Measurements from ENCODE around the gene WDFY1.

WDFY1 gene

DNA sequence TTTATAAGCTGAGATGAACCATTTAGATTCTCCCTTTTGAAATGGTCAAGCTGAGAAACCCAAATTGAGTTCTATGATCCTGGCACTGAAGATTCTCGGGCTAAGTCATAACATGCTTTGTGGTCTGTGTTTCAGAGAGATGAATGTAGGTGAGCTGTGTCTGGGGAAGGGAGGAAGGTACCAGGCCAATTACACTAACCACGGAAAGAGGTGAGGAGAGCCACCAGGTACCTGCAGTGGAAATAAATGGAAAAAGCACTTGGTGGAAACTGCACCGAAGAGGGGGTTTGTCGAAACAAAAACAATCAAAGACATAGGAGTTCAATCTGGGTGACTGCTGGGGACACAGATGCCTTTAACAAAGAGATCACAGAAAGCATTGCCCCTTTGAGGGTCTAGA, 11.2 kb upstream of the WDFY1 start:
- Histone ChIP-seq H3K9me3 (ENCODE audit: control insufficient read depth, insufficient read depth, low read depth, low read length) (no peaks in the 10 kb centered on the region), H3K27me3 (ENCODE audit: control insufficient read depth, insufficient read depth, low read length) (no peaks in the 10 kb centered on the region), H3K9ac (ENCODE audit: low read length) (no peak overlapping the region), H3K4me1 (ENCODE audit: control insufficient read depth, insufficient read depth, low read length) (peaks cover 33% of the 10 kb centered on the region), H3K27ac (ENCODE audit: low read depth, low read length) (no peak overlapping the region), H3K4me3 (ENCODE audit: low read depth, low read length) (no peak overlapping the region), H3K36me3 (ENCODE audit: control insufficient read depth, insufficient read depth, low read length) (peaks cover 20% of the 10 kb centered on the region)

DNA sequence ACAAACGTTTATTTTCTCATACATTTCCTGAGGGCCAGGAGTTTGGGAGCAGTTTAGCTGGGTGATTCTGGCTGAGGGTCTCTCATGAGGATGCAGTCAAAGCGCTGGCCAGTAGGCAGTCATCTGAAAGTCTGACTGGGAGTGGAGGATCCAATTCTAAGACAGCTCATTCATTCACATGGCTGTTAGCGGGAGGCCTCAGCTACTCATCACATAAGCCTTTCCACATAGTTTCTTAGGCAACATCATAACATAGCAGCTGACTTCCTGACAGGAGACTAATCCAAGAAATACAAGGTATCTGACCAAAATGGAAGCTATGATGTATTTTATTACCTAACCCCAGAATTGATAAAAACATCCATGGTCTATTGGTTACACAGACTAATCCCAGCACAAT, 9.3 kb upstream of the WDFY1 start:
- Histone ChIP-seq H3K27me3 (ENCODE audit: control insufficient read depth, insufficient read depth, low read length) (no peaks in the 10 kb centered on the region), H3K4me1 (ENCODE audit: control insufficient read depth, insufficient read depth, low read length) (peaks cover 27% of the 10 kb centered on the region), H3K36me3 (ENCODE audit: control insufficient read depth, insufficient read depth, low read length) (peaks cover 2% of the 10 kb centered on the region), H3K27ac (ENCODE audit: low read depth, low read length) (no peak overlapping the region), H3K9me3 (ENCODE audit: control insufficient read depth, insufficient read depth, low read depth, low read length) (no peaks in the 10 kb centered on the region), H3K4me3 (ENCODE audit: low read depth, low read length) (no peak overlapping the region), H3K9ac (ENCODE audit: low read length) (no peak overlapping the region)

DNA sequence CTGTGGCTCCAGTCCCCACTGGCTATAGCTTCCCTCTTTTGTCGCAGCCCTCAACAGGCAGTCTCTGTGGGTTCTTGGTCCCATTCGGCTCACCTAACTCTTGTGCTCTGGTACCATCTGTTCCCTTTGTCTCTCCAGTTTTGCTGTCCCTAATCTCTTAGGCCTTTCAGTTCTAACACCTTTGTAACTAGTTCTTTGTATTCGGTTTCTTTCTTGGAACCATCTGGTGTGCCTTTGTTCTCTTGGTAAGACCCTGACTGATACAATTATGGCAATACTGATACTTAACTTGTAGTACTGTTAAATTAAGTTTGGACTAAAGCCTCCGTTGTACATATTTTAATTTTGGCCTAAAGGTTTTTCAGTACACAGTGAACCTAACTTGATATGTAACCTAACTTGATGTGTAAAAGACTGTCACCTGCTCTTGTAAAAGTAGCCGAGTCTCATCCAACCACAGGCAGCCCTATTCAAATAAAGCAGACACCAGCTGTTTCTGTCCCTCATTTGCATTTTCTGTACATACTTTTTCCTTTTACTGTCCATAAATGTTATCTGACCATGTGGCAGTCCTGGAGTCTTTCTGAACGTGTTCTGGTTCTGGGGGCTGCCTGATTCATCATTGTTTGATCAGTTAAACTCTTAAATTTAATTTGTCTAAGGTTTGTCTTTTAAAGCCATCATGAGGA, 7.3 kb upstream of the WDFY1 start:
- H3K36me3 ChIP-seq (ENCODE audit: control insufficient read depth, insufficient read depth, low read length) = no peaks in the 10 kb centered on the region

DNA sequence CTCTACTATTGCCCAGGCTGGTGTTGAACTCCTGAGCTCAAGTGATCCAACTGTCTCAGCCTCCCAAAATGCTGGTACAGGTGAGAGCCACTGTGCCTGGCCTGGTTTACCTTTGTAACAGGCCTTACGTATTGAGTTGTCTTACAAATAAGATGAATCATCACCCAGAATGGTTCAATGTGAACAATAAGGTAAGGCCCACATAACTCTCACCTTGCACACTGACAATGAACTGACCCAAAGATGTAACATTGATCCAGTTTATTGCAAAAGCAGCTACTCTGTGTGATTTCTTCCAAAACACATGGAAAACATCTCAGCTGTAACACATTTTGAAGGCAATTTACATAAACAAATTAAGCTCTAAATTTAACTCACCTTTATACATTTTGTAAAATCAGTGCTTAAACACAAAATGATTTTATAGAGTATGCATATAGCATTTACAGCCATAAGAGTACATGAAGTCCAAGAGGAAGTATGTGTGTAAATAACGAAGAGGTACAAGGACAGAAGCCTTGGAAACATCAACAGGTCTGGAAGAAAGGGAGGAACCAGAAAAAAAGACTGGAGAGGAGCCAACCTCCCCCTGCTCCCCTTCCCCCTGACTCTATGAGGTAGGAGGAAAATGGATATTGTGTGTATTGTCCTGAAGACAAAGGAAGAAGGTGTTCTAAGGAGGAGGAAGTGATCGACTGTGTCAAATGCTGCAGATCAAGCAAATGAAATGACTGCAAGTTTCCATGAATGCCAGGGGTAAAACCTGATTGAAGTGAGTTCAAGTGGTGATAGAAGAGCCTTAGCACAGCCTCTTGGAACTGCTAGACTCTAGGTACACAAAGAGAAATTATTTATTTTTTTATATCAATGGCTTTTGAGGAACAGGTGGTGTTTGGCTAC, 5.6 kb upstream of the WDFY1 start:
- Histone ChIP-seq H3K4me3 (ENCODE audit: low read depth, low read length) (no peak overlapping the region), H3K9ac (ENCODE audit: low read length) (no peak overlapping the region), H3K27me3 (ENCODE audit: control insufficient read depth, insufficient read depth, low read length) (no peaks in the 10 kb centered on the region), H3K9me3 (ENCODE audit: control insufficient read depth, insufficient read depth, low read depth, low read length) (no peaks in the 10 kb centered on the region), H3K36me3 (ENCODE audit: control insufficient read depth, insufficient read depth, low read length) (no peaks in the 10 kb centered on the region), H3K27ac (ENCODE audit: low read depth, low read length) (no peak overlapping the region), H3K4me1 (ENCODE audit: control insufficient read depth, insufficient read depth, low read length) (peaks cover 27% of the 10 kb centered on the region)

More for the DNA sequence above, 7.3 kb upstream of the WDFY1 start:
- Histone ChIP-seq H3K4me1 (ENCODE audit: control insufficient read depth, insufficient read depth, low read length) (peaks cover 32% of the 10 kb centered on the region), H3K27ac (ENCODE audit: low read depth, low read length) (no peak overlapping the region), H3K9ac (ENCODE audit: low read length) (no peak overlapping the region), H3K4me3 (ENCODE audit: low read depth, low read length) (no peak overlapping the region), H3K9me3 (ENCODE audit: control insufficient read depth, insufficient read depth, low read depth, low read length) (no peaks in the 10 kb centered on the region), H3K27me3 (ENCODE audit: control insufficient read depth, insufficient read depth, low read length) (no peaks in the 10 kb centered on the region)

DNA sequence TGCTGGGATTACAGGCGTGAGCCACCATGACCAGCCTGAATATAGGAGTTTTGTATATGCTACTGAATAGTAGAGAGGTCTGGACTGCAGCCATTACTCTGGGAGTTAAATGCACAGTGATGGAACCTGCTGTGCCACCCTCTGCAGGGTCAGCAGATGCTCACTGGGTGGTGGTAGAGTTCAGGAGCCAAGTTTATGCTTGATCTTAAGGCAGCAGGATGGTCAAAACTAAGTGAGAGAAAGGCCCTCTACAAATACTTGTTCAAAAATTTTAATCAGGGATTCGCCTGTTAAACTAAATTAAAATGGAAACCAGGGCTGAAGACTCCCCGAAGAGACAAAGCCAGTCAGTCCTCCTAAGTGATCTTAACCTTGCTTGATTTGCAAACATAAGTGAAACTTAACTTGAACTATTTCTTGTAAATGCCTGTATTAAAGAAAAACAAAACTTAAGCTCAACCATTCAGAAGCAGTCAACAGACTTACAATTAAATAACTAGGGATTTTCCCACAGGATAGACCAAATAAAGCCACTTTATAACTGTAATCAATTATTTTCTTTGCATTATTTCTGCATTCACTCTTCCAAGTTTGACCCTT, 4.2 kb upstream of the WDFY1 start:
- Histone ChIP-seq H3K36me3 (ENCODE audit: control insufficient read depth, insufficient read depth, low read length) (no peaks in the 10 kb centered on the region), H3K9me3 (ENCODE audit: control insufficient read depth, insufficient read depth, low read depth, low read length) (no peaks in the 10 kb centered on the region), H3K9ac (ENCODE audit: low read length) (no peak overlapping the region), H3K27ac (ENCODE audit: low read depth, low read length) (no peak overlapping the region), H3K4me1 (ENCODE audit: control insufficient read depth, insufficient read depth, low read length) (peaks cover 30% of the 10 kb centered on the region), H3K4me3 (ENCODE audit: low read depth, low read length) (no peak overlapping the region), H3K27me3 (ENCODE audit: control insufficient read depth, insufficient read depth, low read length) (no peaks in the 10 kb centered on the region)

DNA sequence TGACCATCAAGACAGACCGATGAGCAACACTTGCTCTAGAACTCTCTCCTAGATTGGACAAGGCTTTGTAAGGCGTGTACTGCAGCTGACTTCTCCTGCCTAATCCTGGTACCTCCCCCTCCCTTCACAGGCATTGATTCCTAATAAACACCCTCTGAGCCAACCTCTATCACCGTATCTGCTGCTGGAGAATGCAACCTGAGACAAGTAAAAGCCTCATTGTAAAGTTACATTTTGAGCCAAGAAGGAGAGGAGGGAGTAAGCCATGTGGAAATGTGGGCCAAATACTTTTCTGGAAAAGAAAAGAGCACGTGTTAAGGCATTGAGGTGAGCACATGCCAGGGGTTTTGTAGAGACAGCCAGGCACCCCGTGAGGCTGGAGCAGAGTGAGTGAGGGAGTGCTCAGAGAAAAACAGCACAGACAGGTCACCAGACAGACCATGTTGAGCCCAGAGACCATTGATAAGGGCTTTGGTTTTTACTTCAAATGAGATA, 2.6 kb upstream of the WDFY1 start:
- Histone ChIP-seq H3K9ac (ENCODE audit: low read length) (no peak overlapping the region), H3K4me1 (ENCODE audit: control insufficient read depth, insufficient read depth, low read length) (peaks cover 40% of the 10 kb centered on the region), H3K4me3 (ENCODE audit: low read depth, low read length) (no peak overlapping the region)

DNA sequence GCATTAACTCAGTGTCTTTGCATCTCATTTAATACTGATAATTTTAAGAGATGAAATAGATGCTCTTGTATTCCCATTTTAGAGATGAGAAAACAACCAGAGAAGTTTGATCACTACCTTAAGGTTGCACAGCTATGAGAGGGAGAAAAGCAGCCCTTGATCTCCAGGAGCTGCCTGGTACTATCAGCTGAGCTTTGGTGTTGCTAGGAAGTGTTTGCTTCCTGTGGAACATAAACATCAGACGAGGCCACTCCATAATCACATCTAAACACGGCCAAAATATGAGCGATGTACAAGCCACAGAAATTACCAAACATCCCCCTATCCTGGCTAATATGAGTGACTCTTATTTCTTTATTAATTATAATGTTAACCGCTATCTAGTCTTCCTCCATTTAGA, 620 bp upstream of the WDFY1 start:
- H3K4me1 ChIP-seq (ENCODE audit: control insufficient read depth, insufficient read depth, low read length) = peaks cover 34% of the 10 kb centered on the region
- no peak overlapping the region for H3K27ac ChIP-seq (ENCODE audit: low read depth, low read length)
- no peak overlapping the region for H3K9ac ChIP-seq (ENCODE audit: low read length)
- H3K36me3 ChIP-seq (ENCODE audit: control insufficient read depth, insufficient read depth, low read length) = no peaks in the 10 kb centered on the region; the same call in 1 of the 2 replicates
- no peaks in the 10 kb centered on the region for H3K9me3 ChIP-seq (ENCODE audit: control insufficient read depth, insufficient read depth, low read depth, low read length)
- H3K27me3 ChIP-seq (ENCODE audit: control insufficient read depth, insufficient read depth, low read length) = no peaks in the 10 kb centered on the region
- peak overlapping the region; percentile 99; the same call in 1 of the 2 replicates for H3K4me3 ChIP-seq (ENCODE audit: low read depth, low read length)

More for the DNA sequence above, 2.6 kb upstream of the WDFY1 start:
- Histone ChIP-seq H3K27me3 (ENCODE audit: control insufficient read depth, insufficient read depth, low read length) (no peaks in the 10 kb centered on the region), H3K36me3 (ENCODE audit: control insufficient read depth, insufficient read depth, low read length) (no peaks in the 10 kb centered on the region), H3K27ac (ENCODE audit: low read depth, low read length) (no peak overlapping the region), H3K9me3 (ENCODE audit: control insufficient read depth, insufficient read depth, low read depth, low read length) (no peaks in the 10 kb centered on the region)

DNA sequence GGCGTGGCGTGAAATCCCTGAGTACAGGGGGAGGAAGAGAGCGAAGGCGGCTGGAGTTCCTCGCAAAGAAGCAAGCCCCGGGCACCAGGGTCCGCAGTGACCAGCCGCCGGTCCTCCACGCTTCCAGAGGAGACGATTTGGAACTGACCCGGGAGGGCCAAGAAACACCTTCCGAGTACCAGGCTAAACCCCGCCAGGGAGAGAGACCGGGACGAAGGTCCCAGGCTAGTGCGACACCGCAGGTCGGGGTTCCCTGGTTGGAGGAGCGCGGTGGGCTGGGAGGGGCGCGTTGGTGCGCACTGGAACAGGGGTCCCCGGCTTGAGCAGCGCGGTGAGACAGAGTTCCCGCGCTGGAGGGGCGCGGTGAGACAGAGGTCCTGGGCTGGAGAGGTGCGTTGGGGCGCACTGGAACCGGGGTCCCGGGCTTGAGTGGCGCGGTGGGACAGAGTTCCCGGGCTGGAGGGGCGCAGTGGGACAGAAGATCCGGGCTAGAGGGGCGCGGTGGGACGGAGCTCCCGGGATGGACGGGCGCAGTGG, 901 bp downstream of the WDFY1 start:
- peaks cover 33% of the 10 kb centered on the region for H3K4me1 ChIP-seq (ENCODE audit: control insufficient read depth, insufficient read depth, low read length)
- H3K9me3 ChIP-seq (ENCODE audit: control insufficient read depth, insufficient read depth, low read depth, low read length) = peaks cover 2% of the 10 kb centered on the region; the same call in 1 of the 2 replicates
- peak overlapping the region; percentile 99 for H3K4me3 ChIP-seq (ENCODE audit: low read depth, low read length)
- no peaks in the 10 kb centered on the region for H3K27me3 ChIP-seq (ENCODE audit: control insufficient read depth, insufficient read depth, low read length)
- peak overlapping the region; percentile 80 for H3K9ac ChIP-seq (ENCODE audit: low read length)
- peak overlapping the region; percentile 74; the same call in 1 of the 2 replicates for H3K27ac ChIP-seq (ENCODE audit: low read depth, low read length)
- no peaks in the 10 kb centered on the region; the same call in 1 of the 2 replicates for H3K36me3 ChIP-seq (ENCODE audit: control insufficient read depth, insufficient read depth, low read length)

DNA sequence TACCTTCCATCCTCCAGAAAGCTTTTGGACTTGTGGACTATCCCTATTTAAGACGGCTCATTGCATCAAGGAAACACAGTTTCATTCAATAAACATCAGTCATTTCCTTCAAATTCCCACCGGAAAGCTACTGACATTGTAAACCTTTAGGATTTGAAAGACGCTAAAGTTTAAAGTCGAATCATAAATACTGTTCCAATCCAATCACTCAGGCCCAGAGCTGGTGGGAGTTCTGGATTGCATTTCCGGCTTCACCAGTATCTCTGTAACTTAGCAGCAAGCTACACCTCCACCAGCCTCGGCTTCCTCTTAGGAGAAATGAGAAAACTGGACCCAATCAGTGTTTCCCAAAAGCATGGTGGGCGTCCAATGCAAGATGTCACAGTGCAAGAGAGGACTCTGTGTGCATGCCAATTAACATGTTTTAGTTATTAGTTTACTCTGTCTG, 1.6 kb downstream of the WDFY1 start:
- Histone ChIP-seq H3K4me3 (ENCODE audit: low read depth, low read length) (peak overlapping the region; percentile 99), H3K36me3 (ENCODE audit: control insufficient read depth, insufficient read depth, low read length) (no peaks in the 10 kb centered on the region; the same call in 1 of the 2 replicates), H3K9me3 (ENCODE audit: control insufficient read depth, insufficient read depth, low read depth, low read length) (peaks cover 2% of the 10 kb centered on the region; the same call in 1 of the 2 replicates), H3K27me3 (ENCODE audit: control insufficient read depth, insufficient read depth, low read length) (no peaks in the 10 kb centered on the region), H3K9ac (ENCODE audit: low read length) (peak overlapping the region; percentile 80), H3K27ac (ENCODE audit: low read depth, low read length) (no peak overlapping the region), H3K4me1 (ENCODE audit: control insufficient read depth, insufficient read depth, low read length) (peaks cover 39% of the 10 kb centered on the region)

DNA sequence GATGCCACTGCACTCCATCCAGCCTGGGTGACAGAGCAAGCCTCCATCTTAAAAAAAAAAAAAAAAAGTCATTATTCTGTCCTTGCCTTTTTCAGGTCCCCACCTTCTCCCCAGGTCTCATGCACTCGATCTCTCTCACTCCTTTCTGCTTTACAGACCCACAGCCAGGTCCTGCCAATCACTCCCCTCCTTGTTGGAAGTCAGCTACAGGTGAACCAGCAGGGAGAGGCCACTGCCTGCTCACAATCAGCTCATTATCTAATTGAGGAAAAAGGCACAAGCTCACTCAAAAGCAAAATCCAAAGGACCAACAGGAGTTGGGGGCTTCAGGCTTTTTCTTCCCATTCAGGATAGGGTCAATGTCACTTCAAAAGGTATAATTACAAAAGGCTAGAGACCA, 2.0 kb downstream of the WDFY1 start:
- Histone ChIP-seq H3K9me3 (ENCODE audit: control insufficient read depth, insufficient read depth, low read depth, low read length) (peaks cover 2% of the 10 kb centered on the region; the same call in 1 of the 2 replicates), H3K27ac (ENCODE audit: low read depth, low read length) (no peak overlapping the region), H3K9ac (ENCODE audit: low read length) (no peak overlapping the region), H3K4me1 (ENCODE audit: control insufficient read depth, insufficient read depth, low read length) (peaks cover 43% of the 10 kb centered on the region), H3K36me3 (ENCODE audit: control insufficient read depth, insufficient read depth, low read length) (no peaks in the 10 kb centered on the region; the same call in 1 of the 2 replicates), H3K4me3 (ENCODE audit: low read depth, low read length) (peak overlapping the region; percentile 99), H3K27me3 (ENCODE audit: control insufficient read depth, insufficient read depth, low read length) (no peaks in the 10 kb centered on the region)
